LNCAP (cell line): ENCODE results near the gene PIK3CA.

ENCODE experiments used
- CTCF ChIP-seq: fragments of 450-650 bp; IDR thresholded peaks from 2 replicates; pipeline ENCODE4 v1.5.1; 2017; ENCODE audit warnings: mild to moderate bottlenecking

The PIK3CA gene

GRCh38 chr3:179149406-179149867, 1.3 kb downstream of the PIK3CA start:
- no peak for TF ChIP-seq CTCF

- no peak for TF ChIP-seq CTCF
These were observed 1.8 kb downstream of the PIK3CA start for GRCh38 chr3:179149951-179150350.

DNA sequence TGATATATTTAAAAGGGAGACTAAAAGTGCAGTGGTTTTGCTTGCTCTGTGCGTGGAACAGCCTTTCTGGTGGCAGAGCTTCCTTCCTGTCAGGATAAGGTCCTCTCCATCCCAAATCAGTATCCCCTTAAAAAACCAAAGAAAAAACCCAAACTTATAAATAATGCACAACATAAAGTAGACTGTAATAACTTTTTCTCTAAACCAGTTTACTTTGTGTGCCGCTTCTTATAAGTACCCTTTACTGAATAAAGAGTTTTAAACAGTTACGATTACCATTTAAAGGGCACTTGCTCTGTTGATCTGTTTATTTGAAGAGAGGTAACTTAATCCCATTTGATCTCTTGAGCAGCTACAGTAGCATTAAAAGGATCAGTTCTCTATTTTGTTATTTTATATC, 2.5 kb downstream of the PIK3CA start:
- no peak for TF ChIP-seq CTCF

DNA sequence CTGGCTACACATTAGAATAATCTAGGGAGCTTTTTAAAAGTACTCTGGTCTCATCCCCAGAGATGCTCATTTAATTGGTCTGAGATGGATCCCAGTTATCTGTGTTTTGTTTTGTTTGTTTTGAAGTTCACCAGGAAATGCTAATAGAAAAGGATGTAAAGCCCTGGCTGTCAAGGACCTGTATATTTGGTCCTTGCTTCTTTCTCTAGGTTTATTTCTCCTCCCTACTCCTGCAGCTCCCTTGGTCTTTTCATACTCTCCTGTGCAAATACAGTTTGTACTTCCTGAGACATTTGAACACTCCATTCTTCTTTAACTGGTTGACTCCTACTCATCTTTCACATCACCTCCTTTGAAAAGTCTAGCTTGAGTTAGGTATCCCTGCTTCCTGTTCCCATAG, 3.3 kb downstream of the PIK3CA start:
- TF ChIP-seq CTCF = no peak

- no peak for TF ChIP-seq CTCF
These were observed 8.0 kb downstream of the PIK3CA start for GRCh38 chr3:179156170-179156569.

- TF ChIP-seq CTCF = no peak
These were observed 8.6 kb downstream of the PIK3CA start for GRCh38 chr3:179156775-179157174.

GRCh38 chr3:179158336-179159039, 10.3 kb downstream of the PIK3CA start:
- TF ChIP-seq CTCF = no peak

GRCh38 chr3:179163503-179163902, 15.3 kb downstream of the PIK3CA start:
- no peak for TF ChIP-seq CTCF
